Measurements from ENCODE around the gene PHC2. TPM values are rescaled to one million over a fixed set of nuclear protein-coding genes. Genes with fewer than 3 reads are reported as not detected.

PHC2 gene
- total and polyA plus RNA-seq, 8 donors = 21.8 to 62.1 (median 42.6) TPM

GRCh38 chr1:33319949-33320618 is 110.8 kb downstream of the PHC2 start:
- Histone ChIP-seq H3K36me3 (peaks cover 0 to 25% (median 14%) of the 10 kb centered on the region in 3 donors), H3K27me3 (no peaks in the 10 kb centered on the region), H3K4me1 (no peaks in the 10 kb centered on the region), H3K4me3 (no peak overlapping the region), H3K27ac (no peak overlapping the region), H3K9me3 (no peaks in the 10 kb centered on the region)
- peak in 1 of 6 donors; percentile 51 for DNase-seq
- intact Hi-C loops (cut with DNase I) = no loop called here
- WGBS, 2 donors = 76 to 84% methylated on average over 12 of the region's 12 CpGs
- peak in 1 of 4 donors; percentile 6 for ATAC-seq
- FAIRE-seq = no peak
- TF ChIP-seq CTCF (IDR thresholded peaks at IDR 0.05) = no peak

DNA sequence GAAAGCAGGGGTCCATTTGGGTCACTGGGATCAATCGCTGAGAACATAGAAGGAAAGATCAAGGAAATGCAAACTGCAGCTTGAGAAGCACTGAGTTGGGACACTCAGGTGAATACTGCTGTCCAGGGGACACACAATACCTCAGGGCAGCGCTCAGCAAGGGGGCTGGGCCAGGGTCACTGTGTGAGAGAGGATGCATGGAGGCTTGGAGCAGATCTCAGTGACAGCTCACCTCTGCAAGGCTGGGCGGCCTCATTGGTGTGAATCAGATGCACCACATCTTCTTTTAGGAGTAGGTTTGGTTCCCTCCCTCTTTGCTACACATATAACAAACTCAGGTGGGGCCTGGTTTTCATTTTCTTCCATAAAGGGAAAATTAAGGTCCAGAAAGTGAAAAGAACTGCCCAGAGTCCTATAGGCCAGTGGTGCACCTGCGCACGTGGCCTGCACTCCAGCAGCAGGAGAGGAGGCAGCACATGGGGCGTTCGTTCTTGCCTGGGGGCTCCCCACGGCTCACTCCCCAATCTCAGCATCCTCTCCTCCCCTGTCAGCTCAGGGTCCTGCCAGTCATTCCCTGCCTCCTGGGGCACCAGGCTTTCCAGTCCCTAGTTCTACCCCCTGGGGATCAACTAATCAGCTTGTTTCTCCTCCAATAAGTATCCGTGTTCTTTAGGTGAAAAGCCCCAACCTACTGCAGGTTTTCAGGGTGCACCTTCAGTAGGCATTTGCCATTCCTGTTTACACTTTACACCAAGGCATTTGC is 111.5 kb downstream of the PHC2 start:
- TF ChIP-seq CTCF (IDR thresholded peaks at IDR 0.05) = no peak

DNA sequence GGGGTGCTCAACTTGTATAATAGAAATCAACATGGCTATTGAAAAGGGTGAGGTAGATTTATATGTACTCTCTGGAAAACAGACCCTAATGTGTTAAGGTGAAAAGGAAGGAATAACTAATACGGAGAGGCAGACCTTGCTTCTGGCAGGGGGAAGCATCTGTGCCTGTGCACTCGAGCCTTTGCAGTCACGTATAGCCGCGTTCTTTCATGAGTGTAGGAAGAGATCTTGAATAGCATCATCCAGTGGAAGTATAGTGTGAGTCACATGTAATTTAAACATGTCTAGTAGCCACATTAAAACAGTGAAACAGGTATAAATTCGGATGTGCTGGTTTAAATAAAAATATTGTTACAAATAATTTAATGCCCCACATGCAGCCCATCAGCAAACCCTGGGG is 112.9 kb downstream of the PHC2 start:
- no peak for DNase-seq
- intact Hi-C loops (cut with DNase I) = no loop called here
- ATAC-seq = no peak
- Histone ChIP-seq H3K9me3 (no peaks in the 10 kb centered on the region), H3K27ac (no peak overlapping the region), H3K4me1 (no peaks in the 10 kb centered on the region), H3K36me3 (peaks cover 0 to 4% (median 0%) of the 10 kb centered on the region in 3 donors), H3K27me3 (no peaks in the 10 kb centered on the region), H3K4me3 (no peak overlapping the region)
- WGBS, 2 donors = 72 to 79% methylated on average over 6 of the region's 6 CpGs
- FAIRE-seq = no peak
- no peak for TF ChIP-seq CTCF (IDR thresholded peaks at IDR 0.05)

More for the DNA sequence above, 111.5 kb downstream of the PHC2 start:
- intact Hi-C loops (cut with DNase I) = no loop called here
- no peaks in the 10 kb centered on the region for H3K4me1 ChIP-seq
- H3K36me3 ChIP-seq = peaks cover 0 to 18% (median 6%) of the 10 kb centered on the region in 3 donors
- H3K27me3 ChIP-seq = no peaks in the 10 kb centered on the region
- H3K9me3 ChIP-seq = no peaks in the 10 kb centered on the region
- WGBS, 2 donors = 85 to 91% methylated on average over 9 of the region's 9 CpGs
- FAIRE-seq = no peak
- H3K27ac ChIP-seq = no peak overlapping the region
- ATAC-seq = no peak
- H3K4me3 ChIP-seq = no peak overlapping the region
- peak in 1 of 6 donors; percentile 39 for DNase-seq

GRCh38 chr1:33317354-33317753 is 113.5 kb downstream of the PHC2 start:
- WGBS, 2 donors = 62 to 76% methylated on average over 1 of the region's 1 CpG
- H3K27ac ChIP-seq = no peak overlapping the region
- TF ChIP-seq CTCF (IDR thresholded peaks at IDR 0.05) = no peak
- H3K4me3 ChIP-seq = no peak overlapping the region
- ATAC-seq (no peak), FAIRE-seq (no peak), DNase-seq (no peak)
- H3K27me3 ChIP-seq = no peaks in the 10 kb centered on the region
- H3K36me3 ChIP-seq = no peaks in the 10 kb centered on the region
- intact Hi-C loops (cut with DNase I) = no loop called here
- H3K4me1 ChIP-seq = no peaks in the 10 kb centered on the region
- no peaks in the 10 kb centered on the region for H3K9me3 ChIP-seq

DNA sequence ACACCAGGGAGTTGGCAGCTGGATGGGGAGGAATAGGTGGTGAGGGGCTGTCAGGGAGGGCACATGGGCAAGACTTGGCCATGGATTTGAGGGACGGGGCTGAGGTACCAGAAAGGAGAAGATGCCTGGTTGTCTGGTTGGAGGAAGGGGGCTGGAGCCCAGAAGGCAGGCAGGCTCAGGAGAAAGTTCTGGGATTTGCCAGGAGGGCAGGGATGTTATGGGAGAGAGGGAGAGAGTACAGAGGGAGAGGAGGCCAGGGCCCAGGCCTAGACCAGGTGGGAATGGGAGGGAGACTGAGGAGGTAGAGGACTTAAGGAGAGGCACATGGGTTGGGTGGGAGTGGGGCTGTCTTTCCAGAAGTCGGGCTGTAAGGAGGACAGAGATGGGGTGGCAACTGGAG is 114.3 kb downstream of the PHC2 start:
- DNase-seq (peak in 1 of 6 donors; percentile 16), FAIRE-seq (no peak), ATAC-seq (no peak)
- no peak for TF ChIP-seq CTCF (IDR thresholded peaks at IDR 0.05)
- H3K4me3 ChIP-seq = no peak overlapping the region
- no peaks in the 10 kb centered on the region for H3K9me3 ChIP-seq
- no peaks in the 10 kb centered on the region for H3K27me3 ChIP-seq
- no peaks in the 10 kb centered on the region for H3K4me1 ChIP-seq
- no peak overlapping the region for H3K27ac ChIP-seq
- intact Hi-C loops (cut with DNase I) = no loop called here
- WGBS, 2 donors = 52 to 85% methylated on average over 2 of the region's 2 CpGs
- H3K36me3 ChIP-seq = no peaks in the 10 kb centered on the region
